Measurements from ENCODE around the gene ZNF536.
A peak's percentile ranks its signal among the peaks of the same experiment; 100 is the strongest.

ZNF536 gene

DNA sequence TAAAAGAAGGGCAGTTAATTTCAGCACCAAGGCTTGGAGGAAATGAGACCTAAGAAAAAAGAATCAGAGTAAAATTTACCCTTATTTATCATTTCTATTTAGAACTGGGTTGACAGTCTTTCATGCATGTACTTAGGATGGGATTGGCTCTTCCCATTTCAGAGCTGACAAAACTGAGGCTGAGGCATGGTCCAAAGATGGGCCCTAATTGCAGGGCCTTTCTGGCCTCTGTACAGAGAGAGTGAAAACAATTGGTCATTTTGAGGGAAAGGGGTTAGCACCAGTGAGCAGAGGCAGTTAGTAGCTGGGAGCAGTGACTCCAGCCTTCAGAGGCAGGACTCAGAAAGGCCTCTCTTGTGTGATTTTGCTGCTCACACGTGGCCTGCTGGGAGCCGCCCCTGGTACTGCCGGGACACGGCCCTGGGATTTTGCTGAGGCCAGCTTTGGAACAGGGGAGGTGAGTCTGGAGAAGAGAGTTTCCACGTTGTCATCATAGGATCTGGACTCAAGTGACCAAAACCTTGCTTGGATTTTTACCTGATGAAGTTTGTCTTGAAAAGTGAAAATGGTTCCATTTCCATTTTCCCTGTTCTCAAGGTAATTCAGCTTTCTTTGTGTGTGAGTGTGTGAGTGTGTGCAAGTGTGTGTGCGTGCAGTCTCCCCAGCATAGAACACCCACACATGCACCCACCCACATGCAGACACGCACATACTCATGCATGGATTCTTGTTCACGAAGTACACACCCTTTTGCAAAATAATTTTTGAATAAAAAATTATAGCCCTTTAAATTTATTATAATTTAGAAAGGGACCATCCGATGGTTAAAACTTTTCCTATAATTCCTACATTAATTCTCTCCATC is at the start of gene ZNF536:
TSS of gene ZNF536 (plus strand) at position 425 of the 865 bp plus-strand sequence. CDS start 71,179 bp downstream, outside the sequence.
- DNase-seq = no peak

DNA sequence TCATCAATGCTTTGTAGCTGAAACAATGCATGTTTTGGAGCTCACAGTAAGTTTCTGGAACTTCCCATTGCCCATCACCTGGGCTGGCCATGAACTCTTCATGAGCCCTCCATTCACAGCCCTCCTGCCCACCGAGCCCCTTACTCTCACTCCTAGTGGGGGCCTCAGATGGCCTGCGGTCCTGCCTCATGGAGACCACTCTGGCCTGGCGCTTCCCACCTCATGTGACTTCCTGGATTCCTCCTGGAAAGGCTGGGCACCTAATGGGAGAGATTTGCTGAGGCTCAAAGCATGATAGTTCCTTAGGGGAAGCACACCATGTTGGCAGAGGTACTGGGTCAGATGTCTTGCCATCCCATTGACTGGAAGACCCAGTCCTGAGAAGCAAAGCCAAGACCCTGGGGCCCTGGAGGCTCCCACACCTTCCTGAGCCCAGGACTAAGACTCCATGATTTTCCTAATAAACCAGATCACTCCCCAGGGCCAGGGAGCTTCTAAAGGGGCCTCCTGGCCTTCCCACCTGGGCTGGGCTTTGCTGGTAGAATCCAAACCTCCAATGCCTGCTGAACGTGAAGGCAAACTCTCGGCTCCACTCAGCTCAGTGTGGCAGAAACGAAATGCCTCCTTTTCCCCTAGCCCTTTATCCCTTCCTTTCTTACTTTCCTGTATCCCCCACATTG is 49.4 kb upstream of the ZNF536 start:
- no peak for DNase-seq

DNA sequence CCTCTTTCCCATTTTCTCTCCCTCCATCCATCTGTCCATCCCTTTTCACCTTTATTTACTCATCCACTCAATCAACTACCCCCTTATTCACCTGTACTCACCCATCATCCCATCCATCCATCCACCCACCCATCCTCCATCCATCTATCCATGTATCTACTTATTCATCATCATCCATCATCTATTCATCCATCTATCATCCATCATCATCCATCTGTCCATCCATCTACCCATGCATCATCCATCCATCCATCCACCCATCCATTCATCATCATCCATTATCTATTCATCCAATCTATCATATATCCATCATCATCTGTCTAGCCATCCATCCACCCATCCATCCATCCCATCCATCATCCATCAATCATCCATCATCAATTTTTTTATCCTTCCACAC is 48.3 kb upstream of the ZNF536 start:
- DNase-seq = no peak

DNA sequence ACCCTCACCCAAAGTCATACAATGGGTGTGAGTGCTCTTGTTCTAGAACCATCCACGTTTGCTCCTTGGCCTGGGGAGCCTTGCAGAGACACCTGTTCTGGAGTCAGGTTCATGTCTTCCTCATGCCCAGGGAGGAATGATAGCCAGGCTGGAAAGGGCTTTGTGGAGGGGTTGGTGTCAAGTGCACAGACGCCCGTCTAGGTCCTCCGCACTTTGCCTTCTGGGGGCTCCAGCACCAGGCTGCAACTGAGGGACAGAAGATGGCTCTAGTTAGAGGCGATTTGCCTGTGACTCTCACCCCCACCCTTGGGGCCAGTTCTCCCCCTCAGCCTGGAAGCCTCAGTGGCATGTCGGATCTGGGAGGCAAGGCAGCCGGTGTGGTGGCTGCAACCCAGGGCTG is 47.2 kb upstream of the ZNF536 start:
- DNase-seq = no peak

DNA sequence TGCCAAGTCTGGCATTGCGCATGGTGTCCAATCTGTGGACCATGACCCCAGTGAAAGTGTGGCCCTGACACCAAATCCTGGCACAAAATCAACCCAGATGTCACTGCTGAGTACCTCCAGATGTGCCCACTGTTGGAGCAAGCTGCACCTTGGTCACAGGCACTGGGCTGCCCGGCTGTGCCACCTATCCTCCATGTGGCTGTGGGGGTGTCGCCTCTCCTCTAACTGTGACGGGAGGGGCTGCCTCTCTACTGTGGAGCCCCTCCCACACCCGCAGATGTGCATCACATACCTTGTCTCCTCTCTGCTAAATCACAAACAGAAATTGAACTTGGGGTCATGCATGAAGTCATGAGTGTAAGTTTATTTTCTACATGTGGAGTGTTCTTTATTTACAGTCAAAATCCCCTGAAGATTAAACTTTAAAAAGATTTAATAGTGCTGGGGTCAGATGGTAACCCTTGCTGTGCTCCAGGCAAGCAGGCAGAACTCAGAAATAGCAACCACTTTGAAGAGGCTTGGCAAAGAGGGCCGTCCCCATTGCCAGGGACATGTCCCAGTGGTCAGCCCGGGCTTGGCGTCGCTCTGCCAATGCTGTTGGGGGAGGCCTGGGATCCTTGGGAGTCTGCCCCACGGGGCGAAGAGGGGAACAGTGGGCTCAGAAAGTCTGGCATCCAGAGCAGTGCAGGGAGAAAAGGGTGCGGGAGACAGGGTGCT is 46.4 kb upstream of the ZNF536 start:
- no peak for DNase-seq

DNA sequence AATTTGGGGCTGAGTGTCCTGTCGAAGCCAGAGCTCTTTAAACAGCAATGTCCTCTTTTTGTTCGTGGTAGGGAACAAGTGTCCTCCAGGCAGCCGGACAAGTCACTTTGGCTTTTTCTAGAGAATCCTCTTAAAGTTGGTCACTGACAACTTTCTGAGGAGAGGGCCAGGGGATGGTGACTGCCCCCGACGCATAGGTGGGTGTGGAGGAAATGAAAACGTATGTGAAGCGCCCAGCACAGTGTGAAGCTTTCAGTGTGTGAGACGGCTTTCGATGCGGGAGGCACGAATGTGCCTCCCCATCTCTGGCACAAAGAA is 45.8 kb upstream of the ZNF536 start:
- no peak for DNase-seq

DNA sequence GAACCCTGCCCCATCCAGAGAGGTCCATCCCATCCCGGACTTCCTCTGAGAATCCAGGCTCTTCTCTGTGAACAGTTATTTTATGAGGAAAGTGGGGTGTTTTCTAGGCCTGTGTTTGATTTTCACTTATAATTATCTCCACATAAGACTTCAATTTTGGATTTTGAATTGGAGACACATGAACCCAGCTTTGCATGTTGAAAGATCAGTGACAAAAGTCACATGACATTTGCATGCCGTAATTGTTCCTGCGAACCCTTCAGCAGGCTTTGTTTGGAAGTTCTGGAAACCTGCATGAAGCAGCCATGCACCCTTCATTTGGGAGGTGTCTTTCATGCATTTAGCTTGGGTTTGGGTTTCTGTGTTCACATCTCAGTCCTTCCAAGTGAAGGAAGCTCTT is 44.9 kb upstream of the ZNF536 start:
- DNase-seq = no peak

DNA sequence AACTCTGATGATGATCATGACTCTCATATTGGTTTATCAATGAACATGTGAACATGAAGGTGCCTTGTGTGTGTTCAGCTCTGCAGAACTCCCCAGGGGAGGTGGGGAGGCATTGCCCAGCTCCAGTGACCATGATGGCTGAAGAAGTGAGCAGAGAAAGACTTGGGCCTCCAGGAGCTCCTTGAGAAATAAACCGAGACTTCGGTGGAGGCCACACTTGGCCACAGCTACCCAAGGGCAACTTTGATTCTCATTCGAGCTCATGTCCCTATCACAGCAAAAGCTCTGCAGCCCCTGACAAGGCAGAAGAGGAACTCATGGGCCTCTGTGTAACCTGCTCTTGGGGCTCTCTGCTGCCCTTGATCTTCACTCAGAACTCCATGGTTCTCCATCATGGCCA is 44.1 kb upstream of the ZNF536 start:
- no peak for DNase-seq

DNA sequence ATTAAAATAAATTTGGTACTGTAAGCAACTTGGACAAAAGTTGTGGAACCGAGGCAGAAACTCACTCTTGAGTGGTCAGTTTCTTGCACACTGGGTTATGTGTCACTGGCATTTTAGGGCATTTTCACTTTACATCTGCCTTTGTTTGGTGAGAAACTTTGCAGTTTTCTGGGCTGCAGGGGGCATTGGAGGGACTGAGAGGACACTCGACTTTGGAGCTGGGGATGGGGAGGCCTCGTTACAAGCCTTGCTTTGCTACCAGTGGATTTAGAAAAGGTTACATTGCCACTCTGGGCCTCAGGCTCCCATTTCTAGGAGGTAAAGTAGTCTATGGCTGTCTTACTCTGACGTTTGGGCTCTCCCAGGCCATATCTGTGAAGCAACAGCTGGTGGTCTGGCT is 41.9 kb upstream of the ZNF536 start:
- no peak for DNase-seq

DNA sequence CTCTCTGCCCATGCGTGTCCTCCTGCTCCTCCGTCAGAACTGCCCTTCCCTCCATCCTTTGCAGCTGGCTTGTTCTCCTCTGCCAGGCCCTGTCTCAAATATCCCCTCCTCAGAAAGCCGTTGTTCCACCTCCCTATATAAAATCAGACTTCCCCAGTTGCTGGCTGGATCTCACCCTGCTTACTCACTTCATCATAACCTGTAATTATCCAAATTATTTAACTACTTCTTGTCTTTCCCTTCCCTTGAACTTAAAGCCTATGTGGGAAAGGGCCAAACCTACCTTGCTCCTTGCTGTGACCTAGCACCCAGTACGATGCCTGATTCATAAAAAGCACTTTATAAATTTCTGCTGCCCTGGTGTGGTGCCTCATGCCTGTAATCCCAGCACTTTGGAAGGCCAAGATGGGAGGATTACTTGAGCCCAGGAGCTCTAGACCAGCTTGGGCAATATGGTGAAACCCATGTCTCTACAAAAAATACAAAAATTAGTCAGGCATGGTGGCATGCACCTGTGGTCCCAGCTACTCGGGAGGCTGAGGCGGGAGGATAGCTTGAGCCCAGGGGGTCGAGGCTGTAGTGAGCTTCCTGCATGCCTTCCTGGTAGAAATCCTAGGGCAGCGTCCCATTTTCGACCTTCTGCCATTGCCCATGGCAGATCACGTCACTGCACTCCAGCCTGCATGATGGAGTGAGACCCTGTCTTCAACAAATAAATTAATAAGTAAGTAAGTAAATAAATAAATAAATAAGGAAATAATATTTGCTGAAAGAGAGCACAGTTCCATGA is 39.5 kb upstream of the ZNF536 start:
- DNase-seq = no peak

DNA sequence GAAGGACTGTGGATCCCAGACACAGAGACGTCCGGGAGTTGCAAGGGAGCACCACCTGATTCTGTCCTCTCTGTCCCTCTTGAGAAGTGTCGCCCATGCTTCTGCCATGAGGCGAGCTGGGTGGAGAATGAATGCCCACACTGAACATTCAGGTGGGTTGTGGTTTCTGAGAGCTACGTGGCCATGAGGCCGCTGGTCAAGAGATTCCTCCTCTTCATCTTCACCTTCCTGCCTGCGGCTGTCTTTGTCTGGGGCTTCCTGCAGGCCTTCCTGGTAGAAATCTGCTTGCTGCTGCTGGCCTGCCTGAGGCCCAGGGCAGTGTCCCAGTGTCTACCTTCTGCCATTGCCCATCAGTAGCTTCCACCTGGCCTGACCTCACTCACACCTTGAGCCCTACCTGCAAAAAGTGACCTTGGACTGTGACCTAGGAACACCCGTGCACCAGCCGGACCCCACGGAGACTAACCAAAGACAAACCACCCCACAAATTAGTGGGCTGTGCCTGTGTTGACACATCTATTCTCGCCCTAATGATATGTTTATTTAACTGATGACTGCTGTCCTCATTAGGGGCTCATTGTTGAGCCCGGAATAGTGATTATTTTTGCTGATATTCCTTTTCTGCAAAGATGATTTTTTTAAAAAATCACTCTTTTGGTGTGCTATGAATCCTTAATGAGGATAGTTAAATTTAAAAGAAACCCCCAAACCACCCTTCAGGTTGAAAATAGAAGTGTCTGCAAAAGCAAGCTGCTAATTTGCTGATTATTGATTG is 38.7 kb upstream of the ZNF536 start:
- DNase-seq = no peak

DNA sequence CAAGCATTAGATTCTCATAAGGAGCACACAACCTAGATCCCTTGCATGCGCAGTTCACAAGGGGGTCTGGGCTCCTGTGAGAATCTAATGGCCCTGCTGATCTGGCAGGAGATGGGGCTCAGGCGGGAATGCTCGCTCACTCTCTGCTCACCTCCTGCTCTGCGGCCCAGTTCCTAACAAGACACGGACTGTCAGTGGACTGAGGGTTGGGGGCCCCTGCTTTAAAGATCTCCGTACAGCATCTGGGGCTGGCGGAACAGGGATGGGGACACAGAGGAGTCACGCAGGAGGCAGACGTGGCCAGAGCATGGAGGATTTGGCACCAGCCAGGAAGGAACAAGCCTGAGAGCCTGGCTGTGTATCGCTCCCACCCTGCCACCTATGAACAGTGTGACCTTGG is 37.3 kb upstream of the ZNF536 start:
- DNase-seq = no peak

DNA sequence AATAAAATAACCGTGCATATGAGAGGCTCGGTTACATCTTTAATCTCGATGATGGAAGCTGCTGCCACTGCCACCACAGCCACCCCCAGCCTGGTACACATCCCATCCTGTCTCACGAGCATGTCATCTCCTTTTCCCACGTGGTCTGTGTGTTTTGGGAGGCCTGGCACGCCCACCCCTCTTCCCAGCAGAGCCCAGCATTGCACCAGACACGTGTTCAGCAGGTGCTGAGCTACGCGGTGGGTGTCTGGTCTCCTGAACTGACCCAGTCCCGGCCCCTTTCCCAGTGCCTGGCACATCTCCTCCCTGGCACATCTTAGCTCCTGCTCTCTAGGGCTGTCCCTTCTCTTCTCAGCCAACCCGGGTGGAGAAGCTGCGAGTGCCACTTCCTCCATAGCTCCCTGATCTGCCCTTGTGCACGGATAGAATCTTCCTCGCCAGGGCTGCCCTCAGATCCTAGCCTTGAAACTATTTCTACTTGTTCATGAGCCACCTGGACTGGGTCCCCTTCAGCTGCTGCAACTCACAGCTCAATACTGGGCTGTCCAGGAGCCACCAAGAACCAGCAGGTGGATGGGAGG is 36.8 kb upstream of the ZNF536 start:
- no peak for DNase-seq

DNA sequence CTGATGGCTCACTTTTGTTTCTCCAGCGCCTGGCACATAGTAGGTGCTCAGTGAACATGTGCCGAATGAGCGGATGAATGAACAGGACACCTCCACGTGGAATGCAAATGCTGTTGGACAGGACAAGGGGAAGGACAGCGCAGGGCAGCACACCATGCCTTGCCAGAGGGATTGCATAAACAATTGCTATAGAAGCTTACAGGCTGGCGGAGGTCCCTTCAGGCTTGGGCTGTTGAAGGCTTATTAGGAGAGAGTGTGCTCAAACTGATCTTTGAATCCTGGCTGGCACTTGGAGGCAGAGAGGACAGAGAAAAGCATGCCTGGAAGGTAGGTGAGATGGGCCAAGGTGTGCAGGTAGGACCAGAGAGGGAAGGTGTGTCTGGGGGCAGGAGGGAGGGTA is 35.9 kb upstream of the ZNF536 start:
- no peak for DNase-seq

DNA sequence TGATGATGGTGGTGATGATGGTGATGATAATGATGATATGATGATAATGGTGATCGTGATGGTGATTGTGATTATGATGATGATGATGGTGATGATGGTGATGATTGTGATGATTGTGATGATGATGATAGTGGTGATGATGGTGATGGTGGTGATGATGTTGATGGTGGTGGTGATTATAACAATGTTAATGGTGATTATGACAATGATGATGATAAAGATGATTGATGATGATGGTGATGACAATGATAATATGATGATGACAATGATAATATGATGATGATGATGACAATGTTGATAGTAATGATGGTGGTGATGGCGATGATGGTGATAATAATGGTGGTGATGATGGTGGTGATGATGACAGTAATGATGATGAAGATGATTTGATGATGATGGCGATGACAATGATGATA is 34.1 kb upstream of the ZNF536 start:
- no peak for DNase-seq

DNA sequence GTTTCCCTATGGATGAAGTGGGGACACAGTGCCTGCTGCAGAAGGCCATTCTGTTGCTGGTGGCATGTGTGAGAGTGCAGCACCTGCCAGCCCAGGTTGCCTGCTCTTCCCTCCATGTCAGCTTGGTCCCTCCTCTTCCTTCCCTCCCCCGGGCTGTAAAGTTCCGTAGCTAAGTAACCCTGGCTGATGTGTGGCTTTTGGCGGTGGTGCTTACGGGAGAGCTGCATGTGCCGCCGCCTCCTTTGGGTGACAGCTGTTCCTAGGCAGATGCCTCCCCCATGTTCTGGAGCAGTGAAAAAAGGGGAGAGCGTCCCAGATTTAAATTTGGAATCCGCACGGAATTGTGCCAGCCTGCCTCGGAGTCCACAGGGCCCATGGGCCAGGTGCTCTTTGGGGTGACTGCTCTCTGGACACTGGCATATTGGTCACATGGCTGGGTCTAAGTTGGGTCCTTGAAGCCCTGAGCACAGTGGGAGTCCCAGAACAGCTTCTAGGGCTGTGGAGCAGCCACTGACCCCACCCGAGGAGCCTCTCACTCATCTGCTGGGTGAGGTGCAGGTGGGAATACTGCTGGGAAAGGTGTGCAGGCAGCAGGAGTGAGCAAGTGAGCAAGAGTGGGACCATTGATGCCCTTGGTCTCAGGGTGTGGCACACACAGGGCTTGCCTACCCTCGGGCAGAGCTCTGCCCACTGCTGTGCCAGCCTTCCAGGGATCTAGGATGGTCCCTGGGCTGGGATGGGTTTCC is 33.1 kb upstream of the ZNF536 start:
- no peak for DNase-seq

DNA sequence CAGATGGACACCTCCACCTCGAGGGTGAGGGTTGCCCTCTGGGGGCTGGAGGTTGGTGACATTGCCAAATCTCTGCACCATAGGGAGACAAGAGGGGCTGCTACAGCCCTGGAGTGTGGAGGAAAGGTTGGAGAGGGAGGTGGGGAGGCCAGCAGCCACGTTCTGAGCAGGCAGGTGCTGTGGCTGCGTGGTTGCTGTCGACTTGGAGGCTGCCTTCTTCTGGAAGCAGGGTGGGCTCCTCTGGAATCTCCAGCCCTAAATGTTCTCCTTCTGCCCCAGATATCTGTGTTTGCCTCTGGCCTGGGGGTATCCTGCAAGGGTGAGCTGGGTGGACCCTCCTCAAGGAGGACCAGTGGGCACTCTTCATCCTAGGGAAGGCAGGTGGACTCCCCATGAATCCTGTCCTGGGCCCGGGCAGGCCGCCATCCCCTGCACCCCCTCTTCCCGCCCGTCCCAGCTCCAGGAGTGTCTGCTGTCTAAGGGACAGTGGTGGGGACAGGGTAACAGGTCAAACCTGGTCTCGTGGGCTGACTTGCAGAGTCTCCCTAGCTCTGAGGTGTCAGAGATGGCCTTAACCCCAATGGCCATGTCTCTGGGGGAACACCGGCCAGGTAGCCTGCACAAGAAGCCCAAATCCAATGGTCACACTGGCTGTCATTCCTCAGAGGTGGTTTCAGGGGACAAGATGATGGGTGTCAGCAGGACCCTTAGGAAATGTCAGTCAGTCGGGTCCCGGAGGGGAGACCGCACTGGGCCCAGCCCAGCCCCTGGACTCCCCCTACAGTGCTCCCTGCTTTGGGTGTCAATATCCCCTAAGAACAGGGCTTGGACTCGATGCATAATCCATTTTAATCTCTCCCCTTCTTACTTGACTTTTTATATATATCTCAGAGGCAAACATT is 32.3 kb upstream of the ZNF536 start:
- DNase-seq = no peak

DNA sequence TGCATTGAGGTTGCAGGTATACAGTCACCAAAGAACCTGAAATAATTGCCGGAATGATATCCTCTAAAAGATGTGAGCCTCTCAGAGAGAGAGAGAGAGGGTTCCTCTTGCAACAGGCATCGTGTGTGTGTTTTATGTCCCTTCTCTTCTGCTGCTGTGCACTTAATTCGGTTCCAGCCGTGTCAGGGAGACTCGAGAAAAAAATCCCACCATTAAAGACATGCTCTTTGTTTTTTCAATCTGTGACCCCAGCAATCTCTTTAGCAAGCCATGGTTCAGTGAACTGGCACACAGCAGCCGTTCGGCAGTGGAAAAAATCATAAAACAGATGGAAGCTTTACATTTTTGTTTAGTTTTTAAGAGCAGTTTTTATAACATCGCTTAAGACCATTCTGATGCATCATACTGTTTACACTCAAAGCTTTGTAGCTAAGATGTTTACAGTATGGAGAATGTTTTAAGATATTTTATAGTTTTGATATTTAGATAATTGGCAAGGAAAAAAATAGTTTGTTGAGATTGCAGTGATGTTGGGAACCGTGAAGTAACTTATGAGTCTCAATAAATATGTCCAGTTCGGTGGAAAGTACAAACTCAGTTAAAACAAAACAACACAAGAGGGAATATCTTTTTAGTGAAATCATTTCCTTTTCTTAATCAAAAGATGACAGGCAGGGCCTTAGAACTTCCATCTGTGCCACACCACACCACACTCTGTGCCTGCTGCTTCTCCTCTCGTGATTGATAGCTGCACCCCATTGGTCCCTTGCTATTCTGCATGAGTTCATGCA is 31.2 kb upstream of the ZNF536 start:
- peak; percentile 31 for DNase-seq

DNA sequence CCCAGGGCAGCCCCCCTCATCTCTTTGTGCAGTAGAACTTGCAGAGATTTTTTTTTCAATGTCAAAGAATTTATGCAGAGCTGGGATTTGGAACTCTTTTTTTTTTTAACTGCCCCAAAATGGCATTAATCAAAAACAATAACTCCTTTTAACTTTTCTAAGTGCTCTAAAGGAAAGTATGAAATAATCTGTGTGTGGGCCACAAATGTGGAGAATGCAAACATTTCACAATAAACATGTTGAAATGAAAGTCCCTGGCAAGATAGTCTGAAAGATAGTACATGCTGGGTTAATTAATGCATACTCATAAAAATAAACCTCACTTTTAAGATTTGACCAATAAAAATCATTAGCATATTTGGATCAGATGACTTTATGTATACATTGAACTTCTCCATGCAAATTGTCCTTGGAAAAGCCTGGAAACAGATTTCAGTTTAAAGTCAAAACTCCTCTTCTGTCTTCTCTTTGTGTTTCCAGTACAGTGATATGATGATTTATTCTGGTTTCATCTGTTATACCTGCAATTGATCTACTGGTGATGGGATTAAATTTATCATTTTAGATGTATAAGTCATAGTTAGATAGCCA is 30.5 kb upstream of the ZNF536 start:
- no peak for DNase-seq

All from DMS79 treated with DMSO at 0.1 percent for 48 hours (cell line).